KBM-7 (cell line): ENCODE measurements around the gene SLC12A3.

ENCODE experiments used
- DNase-seq: peaks from one replicate; pipeline ENCODE4 v3.0.0-alpha.2; 2015
- in situ Hi-C: fragments of 300-500 bp; cut with MboI; formaldehyde crosslinking; loops from 2 replicates; pipeline ENCODE4 v1.14.3; 2020; ENCODE audit warnings: low sequenced_read_pairs, low pct_unique_long_range_greater_than_20kb, mixed read lengths

SLC12A3 gene, protein sequence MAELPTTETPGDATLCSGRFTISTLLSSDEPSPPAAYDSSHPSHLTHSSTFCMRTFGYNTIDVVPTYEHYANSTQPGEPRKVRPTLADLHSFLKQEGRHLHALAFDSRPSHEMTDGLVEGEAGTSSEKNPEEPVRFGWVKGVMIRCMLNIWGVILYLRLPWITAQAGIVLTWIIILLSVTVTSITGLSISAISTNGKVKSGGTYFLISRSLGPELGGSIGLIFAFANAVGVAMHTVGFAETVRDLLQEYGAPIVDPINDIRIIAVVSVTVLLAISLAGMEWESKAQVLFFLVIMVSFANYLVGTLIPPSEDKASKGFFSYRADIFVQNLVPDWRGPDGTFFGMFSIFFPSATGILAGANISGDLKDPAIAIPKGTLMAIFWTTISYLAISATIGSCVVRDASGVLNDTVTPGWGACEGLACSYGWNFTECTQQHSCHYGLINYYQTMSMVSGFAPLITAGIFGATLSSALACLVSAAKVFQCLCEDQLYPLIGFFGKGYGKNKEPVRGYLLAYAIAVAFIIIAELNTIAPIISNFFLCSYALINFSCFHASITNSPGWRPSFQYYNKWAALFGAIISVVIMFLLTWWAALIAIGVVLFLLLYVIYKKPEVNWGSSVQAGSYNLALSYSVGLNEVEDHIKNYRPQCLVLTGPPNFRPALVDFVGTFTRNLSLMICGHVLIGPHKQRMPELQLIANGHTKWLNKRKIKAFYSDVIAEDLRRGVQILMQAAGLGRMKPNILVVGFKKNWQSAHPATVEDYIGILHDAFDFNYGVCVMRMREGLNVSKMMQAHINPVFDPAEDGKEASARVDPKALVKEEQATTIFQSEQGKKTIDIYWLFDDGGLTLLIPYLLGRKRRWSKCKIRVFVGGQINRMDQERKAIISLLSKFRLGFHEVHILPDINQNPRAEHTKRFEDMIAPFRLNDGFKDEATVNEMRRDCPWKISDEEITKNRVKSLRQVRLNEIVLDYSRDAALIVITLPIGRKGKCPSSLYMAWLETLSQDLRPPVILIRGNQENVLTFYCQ

DNA sequence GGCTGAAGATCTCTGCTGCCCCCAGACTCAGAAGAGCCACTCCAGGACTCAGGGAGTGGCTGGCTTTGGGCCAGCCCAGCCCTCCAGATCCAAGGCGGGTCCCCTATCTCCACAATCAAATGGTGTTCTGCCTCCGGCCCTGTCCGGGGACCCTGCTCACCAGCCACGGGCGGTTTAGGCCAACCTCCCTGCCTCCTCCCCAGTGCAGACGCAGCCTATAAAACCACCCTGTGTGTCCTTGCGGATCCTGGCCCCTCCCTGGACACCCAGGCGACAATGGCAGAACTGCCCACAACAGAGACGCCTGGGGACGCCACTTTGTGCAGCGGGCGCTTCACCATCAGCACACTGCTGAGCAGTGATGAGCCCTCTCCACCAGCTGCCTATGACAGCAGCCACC is at the start of gene SLC12A3:
TSS of gene SLC12A3 (plus strand) at position 248 of the 400 bp plus-strand sequence. CDS start at position 277, 29 bp downstream.
- in situ Hi-C loops: no loop called here
- DNase-seq: no peak

DNA sequence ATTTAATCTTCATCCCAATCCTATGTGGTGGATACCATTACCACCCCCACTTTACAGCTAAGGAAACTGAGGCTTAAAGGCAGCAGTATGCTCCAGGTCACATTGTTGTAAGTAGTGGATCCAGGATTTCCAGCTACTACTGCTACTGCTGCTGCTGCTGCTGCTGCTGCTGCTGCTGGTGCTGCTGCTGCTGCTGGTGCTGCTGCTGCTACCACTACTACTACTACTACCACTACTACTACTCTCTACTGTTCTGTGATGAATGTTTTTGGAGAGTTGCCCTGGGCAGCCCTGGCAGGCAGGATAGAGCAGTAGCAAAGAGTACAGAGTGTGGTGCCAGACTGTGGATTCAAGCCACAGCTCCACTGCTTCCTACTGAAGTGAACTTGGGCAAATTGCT is 49.3 kb upstream of the SLC12A3 start:
- in situ Hi-C loops: no loop called here

DNA sequence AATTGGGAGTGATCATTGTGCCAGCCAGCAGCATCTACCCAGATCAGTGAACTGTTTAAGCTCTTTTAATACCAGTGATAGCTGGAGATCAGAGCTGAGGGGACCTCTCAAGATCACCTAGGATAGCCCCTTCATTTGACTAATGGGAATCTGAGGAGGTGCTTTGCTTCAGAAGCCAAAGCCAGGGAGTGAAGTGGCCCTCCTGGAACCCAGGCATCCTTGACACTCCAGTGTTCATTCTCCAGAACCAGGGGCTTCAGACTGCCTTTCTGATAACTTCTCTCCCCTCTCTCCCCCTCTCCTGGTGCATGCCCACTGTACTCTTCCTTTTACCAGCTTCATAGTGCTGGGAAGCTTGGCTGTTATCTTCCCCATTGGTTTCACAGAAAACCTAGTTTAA is 48.0 kb upstream of the SLC12A3 start:
- in situ Hi-C loops: no loop called here
- no peak for DNase-seq

More for the DNA sequence above, 49.3 kb upstream of the SLC12A3 start:
- DNase-seq: no peak

DNA sequence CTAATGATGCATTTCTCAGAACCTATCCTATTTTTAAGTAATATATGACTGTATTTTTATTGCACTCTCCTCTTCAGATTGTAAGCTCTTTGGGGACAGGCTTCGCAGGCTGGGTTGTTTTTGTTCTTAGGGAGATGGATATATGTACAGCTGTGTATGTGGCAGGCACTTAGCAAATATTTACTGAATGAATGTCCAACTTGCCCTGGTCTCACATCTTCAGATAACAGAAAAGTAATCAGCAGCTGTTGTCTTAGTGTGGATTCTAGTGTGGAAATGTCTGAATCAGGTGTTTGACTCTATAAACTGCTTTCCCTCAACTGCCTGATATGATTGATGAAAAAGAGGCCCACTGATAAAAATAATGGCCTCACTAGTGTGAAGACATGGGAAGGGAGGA is 47.1 kb upstream of the SLC12A3 start:
- in situ Hi-C loops: no loop called here
- DNase-seq: no peak

DNA sequence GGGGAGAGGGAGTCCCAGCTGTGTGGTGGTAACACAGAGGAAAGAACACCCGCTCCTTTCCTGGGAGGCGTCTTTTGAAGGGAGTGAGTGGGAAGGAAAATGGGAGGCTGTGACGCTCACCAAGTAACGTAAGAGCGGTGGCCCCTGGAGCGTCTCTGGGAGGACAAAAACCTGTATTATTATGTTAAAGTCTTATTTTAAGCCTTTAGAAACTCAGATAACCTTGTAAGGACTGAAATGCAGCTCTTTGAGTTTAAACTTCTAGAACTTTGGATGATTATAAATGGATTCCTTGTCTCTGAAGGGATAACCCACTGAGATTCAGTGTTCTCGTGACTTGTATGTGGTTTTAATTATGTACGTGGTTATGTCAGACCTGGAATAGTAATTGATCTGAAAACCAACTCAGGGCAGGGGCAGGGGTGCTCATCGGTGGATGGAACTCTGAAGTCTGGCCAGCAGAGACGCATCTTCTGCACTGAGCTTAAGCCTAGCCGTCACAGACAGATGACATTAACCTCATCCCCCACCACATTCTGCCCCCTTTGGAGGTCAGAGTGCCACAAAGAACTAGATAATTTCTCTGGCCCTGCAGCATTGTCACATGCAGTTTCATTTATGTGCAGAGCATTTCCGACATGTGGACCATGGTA is 41.8 kb upstream of the SLC12A3 start:
- no peak for DNase-seq
- in situ Hi-C loops: no loop called here

DNA sequence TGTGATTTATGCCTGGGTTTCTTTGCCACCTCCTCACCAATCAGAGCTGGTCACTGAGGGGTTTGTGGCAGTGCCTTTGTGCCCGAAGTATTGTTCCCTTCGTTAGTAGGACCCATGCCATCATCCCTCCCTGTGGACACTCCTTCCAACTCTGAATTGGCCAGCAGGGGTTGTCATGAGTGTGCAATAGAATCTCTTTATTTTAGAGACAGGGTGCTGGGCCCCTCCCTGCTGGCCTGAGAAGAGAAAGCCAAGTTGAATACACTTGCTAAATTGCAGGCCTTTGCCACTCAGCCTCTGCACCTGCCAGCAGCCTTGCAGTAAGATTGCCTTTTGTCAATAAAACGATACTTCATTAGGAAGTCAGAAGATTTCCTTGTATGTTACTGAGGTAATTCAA is 40.7 kb upstream of the SLC12A3 start:
- in situ Hi-C loops: no loop called here
- no peak for DNase-seq

DNA sequence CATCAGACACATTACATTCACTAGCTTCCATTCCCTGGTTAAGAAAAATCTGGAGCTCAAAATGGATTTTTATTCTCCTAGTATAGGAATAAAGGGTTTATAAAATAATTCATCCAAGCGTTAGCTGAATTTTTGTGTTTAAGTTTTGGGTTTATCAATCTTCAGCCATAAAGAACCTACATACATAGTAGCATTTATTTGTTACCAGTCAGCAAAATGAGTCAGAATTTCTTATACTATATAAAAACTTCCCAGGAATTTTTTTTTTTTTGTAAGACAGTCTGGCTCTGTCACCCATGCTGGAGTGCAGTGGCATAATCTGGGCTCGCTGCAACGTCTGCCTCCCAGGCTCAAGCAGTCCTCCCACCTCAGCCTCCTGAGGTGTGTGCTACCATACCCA is 40.2 kb upstream of the SLC12A3 start:
- in situ Hi-C loops: no loop called here
- DNase-seq: no peak

DNA sequence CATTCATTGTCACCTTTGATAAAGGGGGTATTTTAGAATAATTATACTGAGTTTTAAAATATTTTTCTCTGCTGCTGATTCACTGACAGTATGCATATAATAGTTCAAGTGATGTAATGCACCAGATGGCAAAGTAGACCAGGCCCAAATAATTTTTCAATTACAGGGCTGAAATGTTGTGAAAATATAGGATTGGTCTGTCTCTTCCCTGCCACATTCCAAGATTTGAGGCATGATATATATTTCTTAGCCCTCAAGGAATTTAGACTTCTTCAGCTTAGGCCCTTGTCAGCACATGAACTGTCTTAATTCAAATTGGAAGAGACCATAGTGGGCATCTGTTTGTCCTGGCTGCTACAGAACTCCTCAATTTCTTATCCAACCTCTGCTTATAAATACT is 39.2 kb upstream of the SLC12A3 start:
- DNase-seq: no peak
- in situ Hi-C loops: no loop called here

DNA sequence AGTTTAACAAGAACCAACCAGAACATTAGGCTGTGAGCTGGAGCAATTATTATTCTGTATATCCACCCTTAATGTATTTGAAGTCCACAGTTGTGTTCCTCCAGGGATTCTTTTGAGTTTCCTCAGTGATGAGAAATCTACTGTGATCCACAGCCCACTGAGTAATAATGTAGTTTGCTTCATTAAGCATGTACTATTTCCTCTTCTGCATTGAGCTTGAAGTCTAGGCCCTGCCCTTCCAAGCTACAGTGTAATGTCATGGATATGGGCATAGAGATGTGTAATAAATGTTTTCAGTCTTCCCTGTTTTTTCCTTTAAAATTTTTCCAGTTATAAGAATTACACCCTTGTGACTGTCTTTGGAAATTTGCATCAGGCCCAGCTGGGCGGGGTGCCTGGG is 36.4 kb upstream of the SLC12A3 start:
- in situ Hi-C loops: no loop called here
- no peak for DNase-seq

DNA sequence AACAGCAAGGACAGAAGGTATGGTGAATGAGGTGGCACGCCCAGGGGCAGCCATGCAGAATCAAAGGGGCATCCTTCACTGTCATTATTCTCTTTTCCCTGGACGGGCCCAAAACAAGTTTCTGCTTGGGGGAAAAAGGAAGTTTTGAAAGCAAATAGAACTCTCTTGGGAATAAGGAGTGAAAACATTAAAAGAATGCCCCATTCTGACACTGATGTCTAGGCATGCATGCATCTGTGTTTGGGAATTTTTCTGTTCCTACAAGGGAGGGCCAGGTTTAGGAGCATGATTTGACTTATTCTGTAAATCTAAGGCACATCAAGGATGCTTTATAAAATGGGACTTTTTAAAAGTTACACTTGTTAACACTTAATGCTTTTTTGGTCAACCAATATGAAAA is 34.3 kb upstream of the SLC12A3 start:
- in situ Hi-C loops: no loop called here
- no peak for DNase-seq

DNA sequence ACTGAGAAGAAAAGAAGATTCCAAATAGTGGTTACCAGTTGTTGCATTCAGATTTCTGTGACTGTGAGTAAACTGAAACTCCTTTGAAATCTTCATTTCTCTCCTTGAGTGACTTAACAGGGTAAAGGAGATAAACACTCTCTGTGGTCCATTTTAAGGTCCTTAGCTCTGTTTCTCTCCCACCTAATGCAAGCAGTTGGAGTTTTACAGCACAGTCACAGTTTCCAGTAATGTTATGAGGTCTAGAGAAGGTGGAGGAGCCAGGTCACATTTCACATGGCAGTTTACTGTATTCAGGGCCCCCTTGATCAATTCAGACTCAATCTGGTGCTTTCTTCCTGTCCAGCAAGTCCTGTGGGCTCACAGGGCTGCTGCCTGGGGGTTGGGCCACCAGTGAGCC is 32.2 kb upstream of the SLC12A3 start:
- in situ Hi-C loops: no loop called here
- DNase-seq: no peak

DNA sequence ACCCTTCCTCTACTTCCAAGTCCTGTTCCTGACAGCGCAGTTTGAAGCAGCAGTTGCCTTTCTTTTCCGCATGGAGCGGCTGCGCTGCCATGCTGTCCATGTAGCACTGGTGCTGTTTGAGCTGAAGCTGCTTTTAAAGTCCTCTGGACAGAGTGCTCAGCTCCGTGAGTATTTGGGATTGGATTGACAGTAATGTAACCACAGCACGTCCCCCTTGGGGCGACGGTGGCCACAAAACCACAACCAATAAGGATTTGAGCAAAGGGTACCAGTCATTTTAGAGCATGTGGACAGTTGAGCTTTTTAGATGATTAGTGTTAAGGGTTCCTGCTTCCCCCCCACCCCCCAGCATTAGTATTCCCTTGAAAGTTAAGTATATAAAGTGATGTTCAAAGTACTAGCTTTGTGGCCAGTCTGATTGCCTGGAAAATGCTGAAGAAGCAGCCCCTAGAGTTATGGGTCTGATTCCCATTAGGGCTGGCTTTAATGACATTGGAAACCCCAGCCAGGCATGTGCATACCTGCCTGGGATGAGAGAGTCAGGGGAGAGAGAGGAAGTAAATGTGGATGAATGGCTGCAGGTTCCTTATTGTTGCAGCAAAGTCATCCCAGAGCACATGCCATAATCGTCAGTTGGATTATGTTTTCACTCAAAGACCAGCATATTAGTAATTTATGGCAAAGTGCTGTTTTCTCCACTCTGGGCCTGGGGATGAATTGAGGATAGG is 31.6 kb upstream of the SLC12A3 start:
- no peak for DNase-seq
- in situ Hi-C loops: no loop called here

DNA sequence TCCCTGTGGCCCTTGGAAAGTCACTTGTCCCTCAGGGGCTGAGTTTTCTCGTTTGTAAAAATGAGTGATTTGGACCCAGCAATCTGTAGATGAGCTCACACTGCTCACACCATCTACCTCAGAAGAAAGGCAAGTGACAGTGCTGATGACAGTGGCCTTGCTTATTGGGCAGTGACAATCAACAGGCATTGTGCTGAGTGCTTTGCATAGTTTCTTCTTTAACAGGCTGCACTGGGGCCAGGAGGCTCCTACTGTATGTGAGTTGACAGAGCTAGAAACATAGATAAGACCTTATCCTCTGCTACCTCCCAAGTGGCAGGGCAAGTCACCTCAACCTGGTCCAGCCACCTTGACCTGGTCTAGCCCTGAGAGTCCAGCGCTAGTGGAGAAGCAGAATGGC is 29.7 kb upstream of the SLC12A3 start:
- in situ Hi-C loops: no loop called here

DNA sequence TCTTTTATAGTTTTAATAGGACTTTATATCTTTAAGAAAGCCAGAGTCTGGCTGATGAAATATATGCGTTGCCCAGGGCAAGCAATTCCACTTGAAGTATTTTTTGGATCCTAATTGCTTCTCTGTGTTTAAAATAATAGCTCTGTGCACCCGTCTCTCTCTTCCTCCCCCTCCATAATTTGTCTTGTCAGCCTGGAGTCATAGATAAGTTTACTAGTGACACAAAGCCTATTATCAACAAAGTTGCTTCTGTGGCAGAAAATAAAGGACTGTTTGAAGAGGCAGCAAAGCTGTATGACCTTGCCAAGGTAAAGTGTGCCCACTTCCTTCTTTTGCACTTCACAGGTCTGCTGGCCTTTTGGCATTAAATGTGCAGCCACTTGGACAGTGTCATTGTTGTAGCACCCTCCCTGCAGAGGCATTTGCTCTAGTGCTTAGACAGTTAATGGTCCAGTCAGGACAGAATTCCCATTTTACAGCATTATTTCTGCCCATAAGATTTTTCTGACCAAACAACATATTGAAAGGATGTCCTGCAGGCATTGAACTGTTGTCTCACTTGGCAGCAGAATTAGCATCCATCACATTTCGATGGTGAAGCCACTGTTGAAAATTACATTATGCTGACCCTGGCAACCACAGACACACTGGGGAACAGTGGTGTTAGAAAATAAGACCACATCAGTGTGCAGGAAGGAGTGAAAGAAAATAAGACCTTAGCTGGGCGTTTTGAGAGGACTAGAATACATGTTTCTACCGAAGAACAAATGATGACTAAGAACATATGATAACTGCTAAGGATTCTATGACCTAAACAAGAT is 28.4 kb upstream of the SLC12A3 start:
- no peak for DNase-seq
- in situ Hi-C loops: no loop called here

More for the DNA sequence above, 29.7 kb upstream of the SLC12A3 start:
- no peak for DNase-seq

DNA sequence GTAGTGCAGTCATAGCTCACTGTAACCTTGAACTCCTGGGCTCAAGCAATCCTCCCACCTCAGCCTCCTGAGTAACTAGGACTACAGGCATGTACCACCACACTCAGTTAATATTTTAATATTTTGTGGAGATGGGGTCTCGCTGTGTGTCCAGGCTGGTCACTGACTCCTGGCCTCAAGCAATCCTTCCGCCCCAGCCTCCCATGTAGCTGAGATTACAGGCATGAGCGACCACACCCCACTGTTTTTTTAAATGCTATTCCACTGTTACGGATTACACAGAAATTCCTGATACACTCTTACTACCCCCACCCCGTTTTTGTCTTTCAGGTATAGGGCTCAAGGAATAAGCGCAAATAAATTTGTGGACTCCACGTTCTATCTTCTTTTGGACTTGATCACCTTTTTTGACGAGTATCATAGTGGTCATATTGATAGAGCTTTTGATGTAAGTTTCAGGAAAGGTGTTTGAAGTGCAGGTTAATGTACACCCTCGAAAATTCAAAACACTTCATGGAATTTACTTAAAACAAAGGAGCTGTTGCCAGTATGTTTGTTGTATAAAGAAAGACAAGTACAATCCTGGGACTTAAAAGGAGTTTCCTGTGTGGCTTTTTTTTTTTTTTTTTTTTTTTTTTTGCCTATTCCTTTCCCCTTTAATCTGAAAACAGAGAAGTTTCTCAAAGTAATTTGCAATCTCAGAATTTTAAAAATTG is 26.2 kb upstream of the SLC12A3 start:
- in situ Hi-C loops: no loop called here
- no peak for DNase-seq

DNA sequence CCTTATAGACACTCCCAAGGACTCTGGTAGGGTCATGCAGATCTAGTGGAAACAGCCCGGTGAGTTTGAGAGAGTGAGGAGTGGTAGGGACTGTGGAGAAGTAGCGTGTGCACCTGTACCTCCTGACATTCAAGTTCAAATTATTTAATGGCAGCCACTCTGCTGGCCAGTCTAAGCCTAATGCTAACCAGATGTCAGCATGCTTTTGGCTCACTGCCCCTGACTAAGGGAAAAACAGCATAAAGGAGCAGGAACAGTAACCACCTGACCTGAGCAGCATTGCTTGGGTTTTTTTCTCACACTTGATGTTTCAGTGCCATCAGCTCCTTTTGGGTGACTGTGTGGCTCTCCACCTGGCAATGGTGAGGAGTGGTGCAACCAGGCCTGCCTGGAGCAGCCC is 23.8 kb upstream of the SLC12A3 start:
- DNase-seq: no peak
- in situ Hi-C loops: no loop called here

DNA sequence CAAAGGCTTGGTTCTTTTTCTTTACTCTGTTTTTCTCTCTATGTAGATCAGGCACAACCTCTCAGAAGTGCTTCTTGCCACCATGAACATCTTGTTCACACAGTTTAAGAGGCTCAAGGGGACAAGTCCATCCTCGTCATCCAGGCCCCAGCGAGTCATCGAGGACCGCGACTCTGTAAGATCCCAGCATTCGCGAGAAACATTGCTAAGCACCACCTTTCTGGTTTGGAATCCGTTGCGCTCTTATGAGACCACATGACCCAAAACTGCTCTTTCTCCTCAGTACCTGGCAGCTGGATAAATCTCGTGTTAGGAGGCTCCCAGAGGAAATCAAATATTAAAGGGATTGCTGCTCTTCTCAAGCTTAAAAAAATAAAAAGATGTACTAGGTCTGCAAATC is 23.3 kb upstream of the SLC12A3 start:
- in situ Hi-C loops: no loop called here
- no peak for DNase-seq

DNA sequence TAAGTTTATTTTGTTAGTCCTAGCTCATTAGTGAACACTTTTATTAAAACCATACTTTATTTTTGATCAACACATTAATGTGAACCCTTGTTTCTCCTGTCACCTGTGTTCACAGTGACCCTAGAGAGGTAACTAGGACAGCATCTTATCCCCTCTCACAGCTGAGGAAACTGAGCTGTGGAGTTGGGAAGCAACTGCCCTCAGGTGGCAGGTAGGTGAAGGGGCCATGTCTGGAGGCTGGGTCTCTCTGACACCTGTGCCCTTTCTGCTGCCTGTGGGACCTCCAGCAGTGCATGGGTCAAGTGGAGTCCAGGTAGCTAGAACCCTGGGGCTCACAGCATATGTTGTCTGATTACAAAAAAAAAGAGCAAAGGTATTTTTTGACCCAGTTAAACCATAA is 22.9 kb upstream of the SLC12A3 start:
- no peak for DNase-seq
- in situ Hi-C loops: no loop called here
